NCI-H69 (cell line): Measurements from ENCODE around the gene REC8.

ENCODE experiments used
- DNase-seq: peaks from one replicate; lab custom pipeline; 2025; lab: John Stamatoyannopoulos, UW

Gene REC8, protein sequence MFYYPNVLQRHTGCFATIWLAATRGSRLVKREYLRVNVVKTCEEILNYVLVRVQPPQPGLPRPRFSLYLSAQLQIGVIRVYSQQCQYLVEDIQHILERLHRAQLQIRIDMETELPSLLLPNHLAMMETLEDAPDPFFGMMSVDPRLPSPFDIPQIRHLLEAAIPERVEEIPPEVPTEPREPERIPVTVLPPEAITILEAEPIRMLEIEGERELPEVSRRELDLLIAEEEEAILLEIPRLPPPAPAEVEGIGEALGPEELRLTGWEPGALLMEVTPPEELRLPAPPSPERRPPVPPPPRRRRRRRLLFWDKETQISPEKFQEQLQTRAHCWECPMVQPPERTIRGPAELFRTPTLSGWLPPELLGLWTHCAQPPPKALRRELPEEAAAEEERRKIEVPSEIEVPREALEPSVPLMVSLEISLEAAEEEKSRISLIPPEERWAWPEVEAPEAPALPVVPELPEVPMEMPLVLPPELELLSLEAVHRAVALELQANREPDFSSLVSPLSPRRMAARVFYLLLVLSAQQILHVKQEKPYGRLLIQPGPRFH

DNA sequence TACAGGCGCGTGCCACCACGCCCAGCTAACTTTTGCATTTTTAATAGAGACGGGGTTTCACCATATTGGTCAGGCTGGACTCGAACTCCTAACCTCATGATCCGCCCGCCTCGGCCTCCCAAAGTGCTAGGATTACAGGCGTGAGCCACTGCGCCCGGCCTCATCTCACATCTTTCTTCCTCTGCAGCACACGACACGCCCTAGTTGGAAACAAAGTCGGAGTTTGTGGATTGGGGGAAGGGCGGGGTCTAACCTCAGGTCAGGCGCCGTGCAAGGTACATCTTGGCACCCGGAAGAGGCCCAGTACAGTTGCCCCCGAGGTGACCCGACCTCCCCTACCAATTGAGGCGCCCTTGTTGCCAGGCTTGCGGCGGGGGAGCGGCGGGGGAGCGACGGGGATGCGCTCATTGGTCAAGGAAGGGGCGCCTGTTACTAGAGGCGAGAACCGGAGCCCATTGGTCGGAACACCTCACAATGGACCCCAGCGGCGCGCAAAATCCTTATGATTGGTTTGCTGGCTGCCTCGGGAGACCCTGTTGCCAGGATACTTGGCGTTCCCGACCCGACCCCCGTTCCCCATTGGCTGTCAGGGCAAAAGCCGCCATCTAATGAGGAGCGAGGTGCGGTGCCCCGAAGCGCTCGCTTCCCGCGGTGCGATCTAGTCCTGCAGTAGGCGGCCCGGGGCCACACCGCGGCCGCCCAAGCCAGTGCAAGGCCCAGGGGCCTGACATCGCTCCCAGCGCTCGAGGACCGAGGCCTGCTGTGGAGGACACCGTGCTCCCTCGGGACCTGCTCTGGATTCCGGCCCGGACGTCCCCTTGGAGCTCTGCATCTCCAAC lies at the start of gene REC8:
TSS of gene REC8 (plus strand) at position 659 of the 839 bp plus-strand sequence. CDS start 473 bp downstream, outside the sequence.
- DNase-seq = peak; percentile 100

DNA sequence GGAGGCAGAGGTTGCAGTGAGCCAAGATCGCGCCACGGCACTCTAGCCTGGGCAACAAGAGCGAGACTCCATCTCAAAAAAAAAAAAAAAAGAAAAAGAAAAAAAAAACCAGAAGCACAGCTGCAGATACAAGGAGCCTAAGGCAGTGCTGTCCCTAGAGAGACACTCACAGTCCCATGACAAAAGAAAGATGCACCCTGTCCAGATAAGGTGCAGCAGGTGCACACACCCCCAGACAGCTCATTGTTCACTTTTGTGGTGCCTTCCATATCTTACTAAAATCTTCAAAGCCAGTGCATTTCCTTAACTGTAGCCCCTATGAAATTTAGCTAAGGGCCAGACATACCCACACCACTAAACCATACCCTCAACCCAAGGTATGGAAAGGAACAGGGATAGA lies 49.5 kb upstream of the REC8 start:
- DNase-seq = no peak

DNA sequence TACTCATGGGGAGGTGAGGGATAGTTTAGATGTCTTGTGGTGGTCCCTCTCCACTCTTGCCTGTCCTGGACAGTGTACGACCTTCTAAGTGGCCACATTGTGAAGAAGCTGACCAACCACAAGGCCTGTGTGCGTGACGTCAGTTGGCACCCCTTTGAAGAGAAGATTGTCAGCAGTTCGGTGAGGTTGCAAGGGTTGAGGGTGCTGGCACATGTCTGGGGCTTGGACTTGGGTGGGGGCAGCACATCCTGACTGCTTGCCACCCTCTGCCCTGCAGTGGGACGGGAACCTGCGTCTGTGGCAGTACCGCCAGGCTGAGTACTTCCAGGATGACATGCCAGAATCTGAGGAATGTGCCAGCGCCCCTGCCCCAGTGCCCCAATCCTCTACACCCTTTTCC lies 49.0 kb upstream of the REC8 start:
- DNase-seq = no peak

DNA sequence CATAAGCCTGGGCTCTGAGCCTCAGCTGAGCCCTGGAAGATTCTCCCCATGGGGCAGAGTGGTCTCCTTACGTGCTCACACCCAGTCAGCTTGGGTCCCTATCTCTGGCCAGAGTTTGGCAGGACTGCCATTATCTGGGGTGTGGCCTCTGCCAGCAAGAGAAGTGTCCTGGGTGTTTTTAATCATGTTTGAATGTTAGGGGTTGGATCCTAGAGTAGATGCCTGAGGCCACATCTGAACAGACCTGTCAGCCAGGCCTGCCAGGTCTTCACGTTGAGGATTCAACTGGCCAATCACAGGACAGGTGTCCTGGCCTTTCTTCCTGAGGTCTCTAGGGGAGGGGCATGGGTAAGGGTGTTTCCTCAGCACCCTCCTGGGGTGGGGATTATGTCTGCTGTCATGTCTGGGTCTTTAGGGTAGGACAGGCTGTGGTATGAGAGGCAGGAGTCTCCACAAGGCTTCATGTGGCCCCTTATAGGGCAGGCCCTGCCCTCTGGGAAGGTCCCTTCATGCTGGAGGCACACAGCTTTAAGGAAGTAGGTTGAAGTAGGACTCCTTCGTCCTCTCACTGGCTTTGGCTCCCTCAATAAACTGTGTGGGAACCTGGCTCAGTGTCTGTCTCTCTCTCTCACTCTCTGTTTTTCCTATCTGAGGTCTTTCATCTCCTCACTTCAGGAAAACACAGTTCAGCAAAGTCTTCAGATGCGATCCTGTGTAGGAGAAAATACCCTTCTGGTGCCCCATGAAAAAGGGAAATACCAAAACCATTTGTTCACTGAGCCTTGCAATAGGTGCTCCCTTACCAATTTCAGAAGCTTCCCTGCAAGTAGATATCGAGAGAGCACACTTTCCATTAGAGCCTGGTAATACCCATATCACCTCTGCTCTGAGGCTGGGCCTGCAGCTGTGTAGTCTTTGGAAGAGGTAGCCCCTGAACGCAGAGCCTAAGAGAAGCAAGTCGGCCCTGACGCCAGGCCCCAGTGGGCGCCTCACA lies 48.2 kb upstream of the REC8 start:
- DNase-seq = no peak

DNA sequence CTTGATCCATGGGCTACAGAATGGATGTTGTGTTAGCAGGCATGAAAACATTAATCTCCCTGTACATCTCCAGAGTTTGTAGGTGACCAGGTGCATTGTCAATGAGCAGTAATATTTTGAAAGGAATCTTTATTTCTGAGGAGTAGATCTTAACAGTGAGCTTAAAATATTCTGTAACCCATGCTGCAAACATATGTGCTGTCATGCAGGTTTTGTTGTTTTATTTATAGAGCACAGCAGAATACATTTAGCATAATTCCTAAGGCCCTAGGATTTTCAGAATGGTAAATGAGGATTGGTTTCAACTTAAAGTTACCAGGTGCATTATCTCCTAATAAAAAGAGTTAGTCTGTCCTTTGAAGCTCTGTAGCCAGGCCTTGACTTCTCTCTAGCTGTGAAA lies 44.9 kb upstream of the REC8 start:
- DNase-seq = no peak

DNA sequence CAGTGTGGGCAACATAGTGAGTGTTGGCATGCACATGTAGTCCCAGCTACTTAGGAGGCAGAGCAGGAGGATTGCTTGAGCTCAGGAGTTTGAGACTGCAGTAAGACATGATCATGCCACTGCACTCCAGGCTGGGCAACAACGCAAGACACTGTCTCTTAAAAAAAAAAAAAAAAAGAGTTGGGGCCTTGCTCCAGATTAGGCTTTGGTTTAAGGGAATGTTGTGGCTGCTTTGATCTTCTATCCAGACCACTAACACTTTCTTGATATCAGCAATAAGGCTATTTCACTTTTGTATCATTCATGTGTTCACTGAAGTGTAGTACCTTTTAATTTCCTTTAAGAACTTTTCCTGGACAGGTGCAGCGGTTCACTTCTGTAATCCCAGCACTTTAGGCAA lies 44.2 kb upstream of the REC8 start:
- no peak for DNase-seq

DNA sequence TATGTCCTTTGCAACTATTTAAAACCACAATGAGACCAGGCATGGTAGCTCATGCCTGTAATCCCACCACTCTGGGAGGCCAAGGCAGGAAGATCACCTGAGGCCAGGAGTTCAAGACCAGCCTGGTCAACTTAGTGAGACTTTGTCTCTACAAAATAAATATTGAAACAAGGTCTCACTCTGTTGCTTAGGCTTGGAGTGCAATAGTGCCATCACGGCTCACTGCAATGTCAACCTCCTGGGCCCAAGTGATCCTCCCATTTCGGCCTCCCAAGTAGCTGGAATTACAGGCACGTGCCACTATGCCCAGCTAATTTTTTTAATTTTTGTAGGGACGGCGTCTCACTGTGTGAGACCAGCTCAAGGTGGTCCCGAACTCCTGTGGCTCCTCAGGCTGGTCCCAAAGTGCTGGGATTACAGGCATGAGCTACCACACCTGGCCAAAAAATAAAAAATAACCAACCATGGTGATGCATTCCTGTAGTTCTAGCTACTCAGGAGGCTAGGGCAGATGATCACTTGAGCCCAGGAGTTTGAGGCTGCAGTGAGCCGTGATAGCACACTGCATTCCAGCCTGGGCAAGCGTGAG lies 42.4 kb upstream of the REC8 start:
- no peak for DNase-seq

DNA sequence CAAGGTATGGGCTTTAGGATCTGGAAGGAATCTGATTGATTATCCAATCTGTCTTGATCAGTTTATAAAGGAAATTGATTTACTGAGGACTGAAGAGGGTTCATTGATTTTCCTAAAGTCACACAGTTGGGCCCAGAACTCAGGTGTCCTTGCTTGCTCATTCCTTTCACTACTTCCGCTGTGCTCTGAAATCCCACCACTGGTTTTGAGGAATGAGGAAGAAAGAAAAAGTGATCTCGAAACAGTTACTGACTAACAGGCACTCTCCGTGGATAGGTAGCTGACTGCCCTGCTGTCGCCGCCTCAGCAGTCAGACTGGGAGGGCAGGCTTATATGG lies 41.5 kb upstream of the REC8 start, which contains the start of gene FITM1:
TSS of gene FITM1 (plus strand) at position 280 of the 337 bp plus-strand sequence. CDS start 905 bp downstream, outside the sequence.
- DNase-seq = no peak

DNA sequence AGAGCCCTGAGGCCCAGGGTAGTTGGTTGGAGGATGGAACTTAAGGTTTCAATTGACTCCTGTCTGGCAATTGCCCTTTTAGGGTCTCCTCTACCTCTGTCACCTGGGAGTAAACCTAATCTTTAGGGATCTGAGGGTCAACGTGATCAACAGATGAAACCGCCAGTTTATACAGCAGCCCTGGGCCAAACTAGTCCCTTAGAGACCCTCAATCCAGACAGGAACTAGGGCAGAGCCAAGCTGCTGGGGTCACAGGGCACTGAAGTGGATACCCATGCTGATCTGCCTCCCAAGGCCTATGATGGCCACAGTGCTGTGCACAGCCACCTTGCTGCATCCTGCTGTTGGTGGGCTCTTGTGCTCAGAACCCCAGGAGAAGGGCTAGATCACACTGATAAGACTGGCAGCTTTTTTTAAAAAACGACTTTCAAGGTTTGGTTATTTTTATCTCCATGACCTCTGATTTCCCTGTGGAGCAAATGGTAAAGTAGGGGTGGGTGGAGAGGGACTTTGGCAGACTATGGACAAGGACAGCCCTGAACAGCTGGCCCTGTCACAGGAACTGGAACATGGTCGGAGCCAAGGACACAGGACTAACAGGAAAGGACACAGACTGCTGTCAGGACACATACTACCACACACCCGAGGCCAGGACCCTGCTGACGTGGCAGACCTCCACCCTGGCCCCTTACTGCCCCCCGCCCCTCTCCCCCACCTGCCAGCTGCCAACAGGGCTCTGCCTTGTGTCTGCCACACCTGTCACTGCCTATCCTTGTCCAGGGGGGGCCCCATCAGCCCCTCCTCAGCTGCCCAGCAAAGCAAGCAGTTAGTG lies 40.9 kb upstream of the REC8 start:
- DNase-seq = no peak

DNA sequence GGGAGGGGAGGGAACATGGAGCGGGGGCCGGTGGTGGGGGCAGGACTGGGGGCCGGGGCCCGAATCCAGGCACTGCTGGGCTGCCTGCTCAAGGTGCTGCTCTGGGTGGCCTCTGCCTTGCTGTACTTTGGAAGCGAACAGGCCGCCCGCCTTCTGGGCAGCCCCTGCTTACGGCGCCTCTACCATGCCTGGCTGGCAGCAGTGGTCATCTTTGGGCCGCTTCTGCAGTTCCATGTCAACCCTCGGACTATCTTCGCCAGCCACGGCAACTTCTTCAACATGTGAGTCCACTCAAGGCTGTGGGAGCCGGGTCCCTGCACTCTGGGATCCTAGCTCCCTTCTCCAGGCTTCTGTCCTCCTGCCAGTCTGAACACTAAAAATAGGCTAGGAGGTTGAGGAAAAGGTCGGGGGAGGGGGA lies 40.3 kb upstream of the REC8 start:
- no peak for DNase-seq

DNA sequence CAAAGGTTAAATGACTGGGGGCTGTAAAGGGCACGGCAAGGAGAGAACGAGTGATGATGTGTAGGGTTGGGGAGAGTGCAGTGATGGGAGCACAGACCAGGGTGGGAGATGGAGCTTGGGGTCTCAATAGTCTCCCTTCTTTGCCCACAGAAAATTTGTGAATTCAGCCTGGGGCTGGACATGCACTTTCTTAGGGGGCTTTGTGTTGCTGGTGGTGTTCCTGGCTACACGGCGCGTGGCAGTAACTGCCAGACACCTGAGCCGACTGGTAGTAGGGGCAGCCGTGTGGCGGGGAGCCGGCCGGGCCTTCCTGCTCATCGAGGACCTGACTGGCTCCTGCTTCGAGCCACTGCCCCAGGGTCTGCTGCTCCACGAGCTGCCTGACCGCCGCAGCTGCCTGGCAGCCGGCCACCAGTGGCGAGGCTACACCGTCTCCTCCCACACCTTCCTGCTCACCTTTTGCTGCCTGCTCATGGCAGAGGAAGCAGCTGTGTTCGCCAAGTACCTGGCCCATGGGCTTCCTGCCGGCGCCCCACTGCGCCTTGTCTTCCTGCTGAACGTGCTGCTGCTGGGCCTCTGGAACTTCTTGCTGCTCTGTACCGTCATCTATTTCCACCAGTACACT lies 39.7 kb upstream of the REC8 start:
- peak; percentile 94 for DNase-seq

DNA sequence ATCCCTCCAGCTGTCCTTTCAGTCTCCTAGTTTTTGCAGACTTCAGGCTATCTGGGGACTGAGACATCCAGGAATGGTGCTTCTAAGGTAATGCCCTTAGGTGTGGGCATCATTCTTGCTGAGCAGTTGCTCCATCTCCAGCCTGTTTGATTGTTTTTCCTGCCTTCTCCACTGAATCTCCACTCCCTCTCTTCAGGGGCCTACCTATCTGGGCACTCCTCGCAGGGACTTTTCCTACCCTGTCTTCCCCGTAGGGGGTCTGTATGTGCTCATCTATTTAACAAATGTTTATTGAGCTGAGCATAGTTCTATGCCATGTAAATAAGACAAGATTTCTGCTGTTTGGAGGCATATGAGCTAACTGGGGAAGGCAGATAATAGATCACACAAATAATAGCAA lies 38.9 kb upstream of the REC8 start:
- no peak for DNase-seq

DNA sequence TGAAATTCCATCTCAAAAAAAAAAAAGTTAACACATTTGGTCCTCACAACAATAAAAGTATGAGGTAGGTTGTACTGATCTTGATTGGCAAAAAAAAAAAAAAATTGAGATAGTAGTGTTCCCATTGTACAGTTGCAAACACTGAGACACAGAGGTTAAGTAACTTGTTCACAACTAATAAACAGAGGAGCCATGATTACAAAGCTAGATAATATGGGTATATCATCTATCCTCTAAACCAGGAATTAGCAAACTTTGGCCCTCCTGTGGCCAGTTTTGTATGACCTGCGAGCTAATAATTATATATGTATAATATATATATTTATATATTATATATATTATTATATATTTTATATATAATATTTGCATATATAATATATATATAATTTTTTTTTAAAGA lies 38.1 kb upstream of the REC8 start:
- no peak for DNase-seq

DNA sequence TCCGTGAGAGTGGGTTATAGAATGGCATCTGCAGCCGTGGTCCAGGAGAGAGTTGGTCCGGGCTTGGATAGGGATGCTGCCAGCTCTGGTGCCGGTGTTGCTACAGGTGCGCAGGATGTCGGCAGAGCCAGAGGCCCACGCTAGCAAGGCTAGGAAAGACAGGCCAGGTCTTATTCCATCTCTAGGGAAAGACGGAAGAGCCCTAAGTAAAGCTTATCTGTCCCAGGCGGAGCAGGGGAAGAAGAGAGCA lies 36.4 kb upstream of the REC8 start:
- DNase-seq = no peak

DNA sequence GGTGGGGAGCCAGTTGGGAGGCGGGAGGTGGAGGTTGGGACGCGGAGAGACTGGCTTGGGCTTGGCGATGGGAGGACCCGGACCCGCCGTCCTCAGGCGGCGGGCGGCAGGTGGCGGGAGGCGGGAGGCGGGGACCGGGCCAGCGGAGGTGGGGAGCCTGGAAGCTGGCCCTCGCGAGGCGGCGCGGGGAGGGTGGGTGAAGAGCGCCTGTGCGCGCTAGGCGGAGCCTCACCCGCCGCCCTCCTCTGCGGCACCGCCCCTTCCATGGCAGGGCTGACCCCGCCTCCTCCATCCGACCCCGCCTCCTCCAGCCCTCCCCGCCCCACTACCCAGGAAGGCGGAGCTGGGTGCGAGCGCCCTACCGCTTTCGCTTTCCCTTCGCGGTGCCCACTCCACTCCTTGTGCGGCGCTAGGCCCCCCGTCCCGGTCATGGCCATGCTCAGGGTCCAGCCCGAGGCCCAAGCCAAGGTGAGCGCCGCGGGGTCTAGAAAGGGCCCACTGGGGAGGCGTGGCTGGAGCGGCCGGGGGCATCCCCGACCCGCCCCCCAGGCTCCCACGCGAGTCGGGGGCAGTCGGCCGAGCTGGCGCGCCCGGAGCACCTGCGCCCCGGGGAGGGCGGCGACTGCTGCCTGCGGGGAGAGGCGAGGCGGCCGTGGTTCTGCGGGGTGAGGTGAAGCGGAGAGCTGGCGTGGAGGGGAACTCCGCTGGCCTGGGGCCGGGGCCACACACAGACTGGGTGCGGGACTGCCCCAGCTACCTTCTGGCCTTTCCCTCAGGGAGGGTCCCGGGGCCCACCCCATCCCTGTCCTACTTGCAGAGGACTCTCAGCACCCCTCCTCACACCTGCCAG lies 35.8 kb upstream of the REC8 start, which contains the start of gene PSME1:
TSS of gene PSME1 (plus strand) at position 361 of the 850 bp plus-strand sequence. CDS start at position 430, 69 bp downstream.
- DNase-seq = peak; percentile 98

DNA sequence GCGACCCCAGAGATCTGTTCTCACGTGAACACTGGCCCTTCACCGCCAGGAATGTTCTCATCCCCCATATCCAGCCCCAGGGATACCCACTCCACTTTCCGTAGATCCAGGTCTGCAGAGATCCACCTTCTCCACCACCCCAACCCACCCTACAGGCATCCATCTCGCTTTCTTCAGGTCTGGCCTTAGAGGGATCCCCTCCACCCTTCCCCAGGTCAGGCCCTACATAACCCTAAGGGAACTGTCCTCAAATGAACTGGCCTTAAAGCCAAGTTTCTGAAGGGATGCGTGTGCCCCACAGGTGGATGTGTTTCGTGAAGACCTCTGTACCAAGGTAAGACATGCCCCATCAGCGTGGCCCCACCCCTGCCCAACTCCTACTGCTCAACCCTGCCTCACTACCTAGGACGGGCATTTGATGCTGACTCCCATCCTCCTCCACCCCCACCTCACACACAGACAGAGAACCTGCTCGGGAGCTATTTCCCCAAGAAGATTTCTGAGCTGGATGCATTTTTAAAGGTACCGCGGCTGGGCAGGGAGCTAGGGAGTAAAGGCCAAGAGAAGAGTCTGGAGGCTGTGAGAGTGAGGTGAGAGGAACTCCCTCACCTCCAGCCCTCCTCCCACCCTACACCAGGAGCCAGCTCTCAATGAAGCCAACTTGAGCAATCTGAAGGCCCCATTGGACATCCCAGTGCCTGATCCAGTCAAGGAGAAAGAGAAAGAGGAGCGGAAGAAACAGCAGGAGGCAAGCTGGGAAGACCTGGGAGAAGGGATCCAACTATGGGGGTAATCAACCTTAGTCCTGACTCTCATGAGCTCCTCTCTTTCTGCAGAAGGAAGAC lies 35.0 kb upstream of the REC8 start:
- DNase-seq = peak; percentile 13

DNA sequence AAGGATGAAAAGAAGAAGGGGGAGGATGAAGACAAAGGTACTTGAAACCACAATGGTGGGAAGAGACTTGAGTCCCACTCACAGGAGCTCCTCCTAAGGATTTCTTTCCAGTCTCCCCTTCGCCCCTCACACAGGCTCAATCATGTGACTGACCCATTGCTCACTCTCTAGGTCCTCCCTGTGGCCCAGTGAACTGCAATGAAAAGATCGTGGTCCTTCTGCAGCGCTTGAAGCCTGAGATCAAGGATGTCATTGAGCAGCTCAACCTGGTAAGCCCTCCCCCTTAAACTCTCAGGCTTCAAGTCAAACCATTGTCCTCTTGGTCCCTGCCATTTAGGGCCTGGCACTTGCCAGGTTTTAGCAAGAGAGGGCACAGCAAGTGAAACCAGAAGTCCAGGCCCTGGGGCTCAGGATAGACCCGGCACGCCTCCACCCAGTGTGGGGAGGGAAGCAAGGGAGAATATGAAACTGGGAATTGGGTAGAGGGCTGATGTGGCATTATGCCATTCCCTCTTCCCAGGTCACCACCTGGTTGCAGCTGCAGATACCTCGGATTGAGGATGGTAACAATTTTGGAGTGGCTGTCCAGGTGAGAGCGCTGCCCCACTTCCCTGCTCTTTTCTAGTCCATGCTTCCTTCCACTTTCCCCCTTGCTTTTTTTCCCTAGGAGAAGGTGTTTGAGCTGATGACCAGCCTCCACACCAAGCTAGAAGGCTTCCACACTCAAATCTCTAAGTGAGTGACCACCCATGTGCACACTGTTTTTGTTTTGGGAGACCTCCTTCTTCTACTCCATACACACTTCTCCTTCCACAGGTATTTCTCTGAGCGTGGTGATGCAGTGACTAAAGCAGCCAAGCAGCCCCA lies 34.1 kb upstream of the REC8 start:
- no peak for DNase-seq
